PC-9 (cell line): ENCODE data around the gene ATAD3C.

ENCODE experiments used
- CTCF ChIP-seq: fragments of 200-600 bp; sonication (generic); conservative IDR thresholded peaks from 2 replicates; pipeline ENCODE4 v1.6.1; 2017; ENCODE audit warnings: mixed run types, antibody characterized with exemption, mild to moderate bottlenecking, moderate library complexity
- EZH2 ChIP-seq: fragments of 200-600 bp; sonication (generic); IDR thresholded peaks from 2 replicates; pipeline ENCODE4 v1.8.0; 2017; ENCODE audit warnings: antibody characterized with exemption, low read depth

DNA sequence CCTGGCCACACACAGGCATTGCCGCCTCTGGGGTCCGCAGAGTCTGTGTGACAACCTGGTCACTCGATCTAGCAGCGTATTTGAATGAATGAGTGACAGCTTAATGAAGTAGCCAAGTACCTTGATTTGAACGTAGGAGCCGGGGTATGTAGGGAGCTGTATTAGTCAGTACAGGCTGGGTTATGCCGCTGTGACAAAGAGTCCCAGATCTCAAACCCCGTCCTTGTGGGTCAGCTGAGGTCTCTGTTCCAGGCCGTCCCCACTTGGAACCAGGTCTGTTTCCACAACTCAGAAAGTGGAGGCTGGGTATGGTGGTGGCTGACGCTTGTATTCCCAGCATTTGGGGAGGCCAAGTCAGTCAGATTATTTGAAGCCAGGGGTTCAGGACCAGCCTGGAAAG lies 42.1 kb downstream of the ATAD3C start:
- TF ChIP-seq EZH2 (no peak), CTCF (no peak)
